SK-N-MC (cell line): ENCODE data around the gene MAML1.

ENCODE experiments used
- EZH2 ChIP-seq: fragments of 200-600 bp; sonication (generic); IDR thresholded peaks from one replicate; pipeline ENCODE4 v1.6.1; 2017; ENCODE audit warnings: antibody characterized with exemption
- FOXP2 ChIP-seq: optimal IDR thresholded peaks from 2 replicates; pipeline ENCODE3; 2011; ENCODE audit warnings: mild to moderate bottlenecking, moderate library complexity; ENCODE audit not compliant: insufficient read depth; ENCODE audit errors: extremely low read length, control extremely low read depth
- POLR2AphosphoS5 ChIP-seq: IDR thresholded peaks from 2 replicates; pipeline ENCODE4 v1.6.1; 2012; ENCODE audit warnings: mild to moderate bottlenecking, low read depth, low read length, borderline replicate concordance

DNA sequence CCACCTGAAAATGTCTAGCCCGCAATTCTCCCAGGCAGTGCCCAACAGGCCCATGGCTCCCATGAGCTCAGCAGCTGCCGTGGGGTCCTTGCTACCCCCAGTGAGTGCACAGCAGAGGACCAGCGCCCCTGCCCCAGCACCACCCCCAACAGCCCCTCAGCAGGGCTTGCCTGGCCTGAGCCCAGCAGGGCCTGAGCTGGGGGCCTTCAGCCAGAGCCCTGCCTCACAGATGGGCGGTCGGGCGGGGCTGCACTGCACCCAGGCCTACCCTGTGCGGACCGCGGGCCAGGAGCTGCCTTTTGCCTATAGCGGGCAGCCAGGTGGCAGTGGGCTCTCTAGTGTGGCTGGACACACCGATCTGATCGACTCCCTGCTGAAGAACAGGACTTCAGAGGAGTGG lies 41.8 kb downstream of the MAML1 start:
- TF ChIP-seq POLR2AphosphoS5 (no peak), EZH2 (no peak), FOXP2 (no peak)
